ENCODE results near the gene SHB.

DNA sequence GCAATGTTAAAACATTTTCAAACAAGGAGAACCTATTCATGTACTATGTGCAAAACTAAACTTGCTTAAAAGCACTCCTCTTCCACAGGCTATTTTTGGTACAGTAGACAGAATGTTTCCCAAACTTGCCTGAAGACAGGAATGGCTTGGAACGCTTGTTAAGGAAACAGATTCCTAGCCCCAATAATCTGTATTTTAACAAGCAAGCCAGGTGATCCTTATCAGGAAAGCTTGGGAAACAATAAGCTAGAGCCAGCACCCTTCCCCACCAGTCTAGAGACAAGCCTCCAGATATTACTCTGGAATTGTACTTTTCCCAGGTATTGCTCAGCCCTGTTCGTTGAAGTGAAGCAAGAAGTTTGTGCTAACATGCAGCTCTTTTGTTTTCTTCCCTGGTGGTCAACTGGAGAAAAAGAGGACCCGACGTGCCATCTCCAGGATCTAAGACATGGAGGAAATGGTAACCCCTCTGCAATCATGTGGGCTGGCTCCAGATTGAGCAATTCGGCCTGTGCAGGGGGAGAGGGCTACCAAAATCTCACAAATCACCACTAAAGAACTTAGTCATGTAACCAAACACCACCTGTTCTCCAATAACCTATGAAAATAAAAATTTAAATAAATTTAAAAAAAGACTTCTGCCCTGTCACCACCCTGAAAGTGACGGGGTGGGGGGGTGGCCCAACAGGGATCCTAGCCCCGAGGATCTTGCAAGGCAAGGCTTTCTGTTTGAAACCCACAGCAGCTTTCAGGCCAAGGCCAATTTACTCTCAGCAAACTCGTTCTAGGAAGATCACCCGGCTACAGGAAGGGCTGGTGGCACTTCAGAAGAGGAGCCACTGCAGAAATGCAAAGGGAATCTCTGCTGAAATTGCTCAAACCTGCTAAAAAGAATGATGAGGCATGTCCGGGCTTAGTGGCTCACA, 48.6 kb downstream of the SHB start:
- TF ChIP-seq CTCF (IDR thresholded peaks at IDR 0.05 in 8 of 11, conservative IDR thresholded peaks at IDR 0.05 in 3 of 11), result no peak
- no peak for TF ChIP-seq POLR2A (IDR thresholded peaks at IDR 0.05)
